H9 (cell line): ENCODE measurements around the gene SF3B1. TPM values are rescaled to one million over a fixed set of nuclear protein-coding genes. Genes with fewer than 3 reads are reported as not detected.

ENCODE experiments used
- DNase-seq: peaks from one replicate; pipeline ENCODE4 v3.0.0-alpha.2; 2017
- H2AFZ ChIP-seq: one replicate; pipeline ENCODE4 v1.6.1; 2013; ENCODE audit warnings: mild to moderate bottlenecking, low read length, control low read depth, moderate library complexity
- H2AK5ac ChIP-seq: 2 replicates; pipeline ENCODE4 v1.6.1; 2013; ENCODE audit warnings: low read length, control low read depth, mixed read lengths; ENCODE audit not compliant: insufficient read length
- H2BK120ac ChIP-seq: one replicate; pipeline ENCODE4 v1.6.1; 2013; ENCODE audit warnings: low read depth, mild to moderate bottlenecking, low read length, control low read depth, inconsistent platforms; ENCODE audit not compliant: poor library complexity, severe bottlenecking
- H2BK12ac ChIP-seq: 2 replicates; pipeline ENCODE4 v1.6.1; 2013; ENCODE audit warnings: low read length, control low read depth, mixed read lengths, low read depth; ENCODE audit not compliant: insufficient read length
- H2BK15ac ChIP-seq: 2 replicates; pipeline ENCODE4 v1.6.1; 2013; ENCODE audit warnings: low read depth, low read length, control low read depth
- H2BK20ac ChIP-seq: one replicate; pipeline ENCODE4 v1.6.1; 2013; ENCODE audit warnings: low read depth, mild to moderate bottlenecking, low read length, control low read depth, inconsistent platforms; ENCODE audit not compliant: poor library complexity, severe bottlenecking
- H2BK5ac ChIP-seq: 2 replicates; pipeline ENCODE4 v1.6.1; 2013; ENCODE audit warnings: low read length, control low read depth, mixed read lengths; ENCODE audit not compliant: insufficient read length
- H3K14ac ChIP-seq: 2 replicates; pipeline ENCODE4 v1.6.1; 2013; ENCODE audit warnings: low read length, control low read depth; ENCODE audit not compliant: insufficient read depth
- H3K18ac ChIP-seq: 2 replicates; pipeline ENCODE4 v1.6.1; 2013; ENCODE audit warnings: low read depth, mild to moderate bottlenecking, mixed read lengths, low read length, control low read depth; ENCODE audit not compliant: insufficient read length
- H3K23ac ChIP-seq: 2 replicates; pipeline ENCODE4 v1.6.1; 2013; ENCODE audit warnings: low read length, control low read depth, mixed read lengths, low read depth; ENCODE audit not compliant: insufficient read length
- H3K23me2 ChIP-seq: 2 replicates; pipeline ENCODE4 v1.6.1; 2013; ENCODE audit warnings: low read depth, mild to moderate bottlenecking, mixed read lengths, low read length, control low read depth; ENCODE audit not compliant: insufficient read length, poor library complexity, severe bottlenecking
- H3K27ac ChIP-seq: 2 replicates; pipeline ENCODE4 v1.5.1; 2013; ENCODE audit warnings: low read length, control low read depth, mixed read lengths, low read depth; ENCODE audit not compliant: insufficient read length
- H3K27me3 ChIP-seq: 2 replicates; pipeline ENCODE4 v1.6.1; 2013; ENCODE audit warnings: low read length, control low read depth, inconsistent platforms; ENCODE audit not compliant: insufficient read depth
- H3K4ac ChIP-seq: 2 replicates; pipeline ENCODE4 v1.6.1; 2013; ENCODE audit warnings: low read depth, mild to moderate bottlenecking, control low read depth, inconsistent platforms, low read length, moderate library complexity
- H3K4me1 ChIP-seq: 2 replicates; pipeline ENCODE4 v1.6.1; 2013; ENCODE audit warnings: low read length, control low read depth, inconsistent platforms; ENCODE audit not compliant: insufficient read depth
- H3K4me2 ChIP-seq: 2 replicates; pipeline ENCODE4 v1.6.1; 2013; ENCODE audit warnings: low read length, control low read depth, mixed read lengths; ENCODE audit not compliant: insufficient read length, insufficient read depth
- H3K56ac ChIP-seq: 2 replicates; pipeline ENCODE4 v1.6.1; 2013; ENCODE audit warnings: low read depth, mild to moderate bottlenecking, mixed read lengths, low read length, control low read depth; ENCODE audit not compliant: insufficient read length
- H3K79me1 ChIP-seq: 2 replicates; pipeline ENCODE4 v1.6.1; 2013; ENCODE audit warnings: low read depth, mild to moderate bottlenecking, moderate library complexity, low read length, control low read depth, inconsistent platforms; ENCODE audit not compliant: insufficient read depth, poor library complexity, severe bottlenecking
- H3K79me2 ChIP-seq: 2 replicates; pipeline ENCODE4 v1.6.1; 2013; ENCODE audit warnings: low read length, control low read depth, inconsistent platforms; ENCODE audit not compliant: insufficient read depth
- H3K9ac ChIP-seq: 2 replicates; pipeline ENCODE4 v1.6.1; 2013; ENCODE audit warnings: low read length, control low read depth, mixed read lengths; ENCODE audit not compliant: insufficient read length; ENCODE audit errors: extremely low read depth
- H3K9me3 ChIP-seq: one replicate; pipeline ENCODE4 v1.6.1; 2013; ENCODE audit warnings: low read depth, low read length, inconsistent platforms; ENCODE audit not compliant: control insufficient read depth
- H3T11ph ChIP-seq: one replicate; pipeline ENCODE4 v1.6.1; 2013; ENCODE audit warnings: mild to moderate bottlenecking, low read length, control low read depth, inconsistent platforms
- H4K20me1 ChIP-seq: one replicate; pipeline ENCODE4 v1.6.1; 2013; ENCODE audit not compliant: control insufficient read depth, insufficient read length, insufficient read depth
- H4K5ac ChIP-seq: 2 replicates; pipeline ENCODE4 v1.6.1; 2013; ENCODE audit warnings: low read depth, mild to moderate bottlenecking, mixed read lengths, low read length, control low read depth; ENCODE audit not compliant: insufficient read length
- H4K8ac ChIP-seq: replicated peaks from 2 replicates; pipeline ENCODE4 v1.6.1; 2013; ENCODE audit warnings: low read length, control low read depth, mixed read lengths, low read depth; ENCODE audit not compliant: insufficient read length
- H4K91ac ChIP-seq: 2 replicates; pipeline ENCODE4 v1.6.1; 2013; ENCODE audit warnings: low read depth, mild to moderate bottlenecking, moderate library complexity, mixed read lengths, low read length, control low read depth; ENCODE audit not compliant: insufficient read length
- H3K27ac Mint-ChIP-seq, 3 experiments: 2 replicates in 2 of 3; 3 replicates in 1 of 3; pipeline ENCODE4 v1.8.0; 2020 to 2021; ENCODE audit warnings: mixed read lengths in 3 of 3, mild to moderate bottlenecking in 1 of 3, moderate library complexity in 1 of 3
- H3K27me3 Mint-ChIP-seq: 2 replicates; pipeline ENCODE4 v1.8.0; 2021; ENCODE audit warnings: low read depth, mild to moderate bottlenecking, moderate library complexity, mixed read lengths
- H3K36me3 Mint-ChIP-seq, 3 experiments: 2 replicates in 2 of 3; 3 replicates in 1 of 3; pipeline ENCODE4 v1.8.0; 2020 to 2021; ENCODE audit warnings: low read depth in 3 of 3, mixed read lengths in 3 of 3; ENCODE audit not compliant: insufficient read depth in 1 of 3
- H3K4me1 Mint-ChIP-seq, 2 experiments: 2 replicates each; pipeline ENCODE4 v1.8.0; 2020; ENCODE audit warnings: mixed read lengths in 2 of 2
- H3K4me3 Mint-ChIP-seq, 2 experiments: 2 replicates in 1 of 2; 3 replicates in 1 of 2; pipeline ENCODE4 v1.8.0; 2020 to 2021; ENCODE audit warnings: mild to moderate bottlenecking in 2 of 2, mixed read lengths in 2 of 2, moderate library complexity in 1 of 2
- H3K9me3 Mint-ChIP-seq, 2 experiments: 2 replicates in 1 of 2; 3 replicates in 1 of 2; pipeline ENCODE4 v1.8.0; 2020; ENCODE audit warnings: mild to moderate bottlenecking in 2 of 2, mixed read lengths in 2 of 2, moderate library complexity in 1 of 2
- WGBS: extraction: QIAGEN DNeasy Blood & Tissue Kit; methylation state at CpG from one replicate; pipeline ENCODE4 v1.1.7; 2013; ENCODE audit warnings: missing lambda C conversion rate, low lambda C conversion rate, mixed read lengths; ENCODE audit not compliant: insufficient read length; ENCODE audit errors: extremely low coverage; 5-methylcytosine and 5-hydroxymethylcytosine counted together
- total RNA-seq: library from RNA; stranded (reverse); gene quantifications from 2 replicates; pipeline ENCODE4 v1.2.1, GENCODE V29; 2021
- TF ChIP-seq, protein P1 (sequence below): fragments of 200-600 bp; sonication (generic); conservative IDR thresholded peaks from 3 replicates; pipeline ENCODE4 v1.8.0; 2021; ENCODE audit warnings: antibody characterized with exemption, mild to moderate bottlenecking

SF3B1 gene
- total RNA-seq, 1 experiment from 2014 or later: 278 TPM

DNA sequence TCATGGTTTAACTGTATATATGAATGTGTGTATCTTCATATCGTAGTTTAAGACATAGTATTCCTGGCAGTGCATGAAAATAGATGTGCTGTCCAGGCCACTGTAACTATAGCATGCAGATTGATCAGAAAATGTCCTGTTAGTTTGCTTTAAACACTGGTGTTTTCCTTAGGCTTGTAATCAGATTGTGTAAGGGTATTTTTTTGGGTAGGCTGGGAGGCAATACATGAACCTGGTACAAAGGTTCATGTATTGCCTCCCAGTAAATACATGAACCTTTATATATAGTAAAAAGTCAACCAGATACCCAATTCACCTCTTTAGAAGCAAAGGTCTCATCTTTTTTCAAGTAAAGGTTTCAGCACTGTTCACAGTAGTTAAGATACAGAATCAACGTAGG lies 20.1 kb upstream of the SF3B1 start:
- Histone ChIP-seq H2BK15ac (no peak overlapping the region), H3K23ac (no peak overlapping the region), H3K9me3 (no peaks in the 10 kb centered on the region), H4K8ac (no peak overlapping the region), H2BK5ac (no peak overlapping the region), H4K20me1 (no peaks in the 10 kb centered on the region), H3K27ac (no peak overlapping the region), H3K79me1 (peaks cover 4% of the 10 kb centered on the region), H3K9ac (peak overlapping the region; percentile 3), H3K4me2 (peak overlapping the region; percentile 79), H2AK5ac (no peak overlapping the region), H4K91ac (no peak overlapping the region), H2BK120ac (no peak overlapping the region), H3K23me2 (no peaks in the 10 kb centered on the region), H3K4ac (no peak overlapping the region), H3T11ph (no peak overlapping the region), H2BK12ac (no peak overlapping the region), H2AFZ (no peak overlapping the region), H3K79me2 (peaks cover 23% of the 10 kb centered on the region; the same call in 1 of the 2 replicates), H3K27me3 (no peaks in the 10 kb centered on the region), H3K14ac (no peak overlapping the region), H3K56ac (no peak overlapping the region), H3K4me1 (no peaks in the 10 kb centered on the region), H3K18ac (no peak overlapping the region), H4K5ac (no peak overlapping the region), H2BK20ac (no peak overlapping the region)
- Mint-ChIP-seq H3K9me3 (peaks cover 0 to 3% of the 10 kb centered on the region in 2 experiments; a peak in 2 of 5 replicates), H3K4me3 (peak overlapping the region; percentile 96 to 100), H3K27ac (0 out of 7 replicates have a peak overlapping the region, but pooled peaks of 1 of the 3 experiments have one; percentile 99), H3K36me3 (peaks cover 2 to 3% (median 3%) of the 10 kb centered on the region in 3 experiments; a peak in 5 of 7 replicates), H3K27me3 (no peaks in the 10 kb centered on the region), H3K4me1 (peaks cover 12 to 16% of the 10 kb centered on the region in 2 experiments)
- TF ChIP-seq, protein P1, sequence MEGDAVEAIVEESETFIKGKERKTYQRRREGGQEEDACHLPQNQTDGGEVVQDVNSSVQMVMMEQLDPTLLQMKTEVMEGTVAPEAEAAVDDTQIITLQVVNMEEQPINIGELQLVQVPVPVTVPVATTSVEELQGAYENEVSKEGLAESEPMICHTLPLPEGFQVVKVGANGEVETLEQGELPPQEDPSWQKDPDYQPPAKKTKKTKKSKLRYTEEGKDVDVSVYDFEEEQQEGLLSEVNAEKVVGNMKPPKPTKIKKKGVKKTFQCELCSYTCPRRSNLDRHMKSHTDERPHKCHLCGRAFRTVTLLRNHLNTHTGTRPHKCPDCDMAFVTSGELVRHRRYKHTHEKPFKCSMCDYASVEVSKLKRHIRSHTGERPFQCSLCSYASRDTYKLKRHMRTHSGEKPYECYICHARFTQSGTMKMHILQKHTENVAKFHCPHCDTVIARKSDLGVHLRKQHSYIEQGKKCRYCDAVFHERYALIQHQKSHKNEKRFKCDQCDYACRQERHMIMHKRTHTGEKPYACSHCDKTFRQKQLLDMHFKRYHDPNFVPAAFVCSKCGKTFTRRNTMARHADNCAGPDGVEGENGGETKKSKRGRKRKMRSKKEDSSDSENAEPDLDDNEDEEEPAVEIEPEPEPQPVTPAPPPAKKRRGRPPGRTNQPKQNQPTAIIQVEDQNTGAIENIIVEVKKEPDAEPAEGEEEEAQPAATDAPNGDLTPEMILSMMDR: no peak
- no peak for DNase-seq
- no CpG with 5 or more reads among the region's 2 CpGs for WGBS
